Measurements from ENCODE around the gene CASTOR1. TPM values are rescaled to one million over a fixed set of nuclear protein-coding genes. Genes with fewer than 3 reads are reported as not detected.
A peak's percentile ranks its signal among the peaks of the same experiment; 100 is the strongest.

CASTOR1 gene
- total RNA-seq, 1 donor from 2014 or later, result 7.6 TPM

DNA sequence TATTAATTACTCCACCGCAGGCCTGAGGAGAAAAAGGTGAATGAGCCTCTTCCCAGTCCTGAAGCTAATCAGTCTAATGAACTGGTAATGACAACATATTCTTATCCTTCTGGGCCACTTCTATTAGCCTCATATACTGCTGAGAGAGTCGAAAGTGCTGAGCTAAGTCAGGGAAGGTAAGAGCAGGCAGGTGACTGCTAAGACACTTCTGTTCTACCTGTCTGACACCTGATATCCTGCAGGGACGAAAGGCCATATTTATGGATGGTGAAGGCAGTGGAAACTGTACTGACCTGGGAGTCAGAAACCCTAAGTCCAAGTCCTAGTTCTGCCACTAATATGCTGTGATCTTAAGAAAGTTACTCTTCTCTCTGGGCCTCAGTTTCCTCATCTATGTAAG lies 33.9 kb upstream of the CASTOR1 start:
- intact Hi-C loops (cut with micrococcal nuclease), result no loop called here
- ATAC-seq, result no peak
- no peak for DNase-seq

DNA sequence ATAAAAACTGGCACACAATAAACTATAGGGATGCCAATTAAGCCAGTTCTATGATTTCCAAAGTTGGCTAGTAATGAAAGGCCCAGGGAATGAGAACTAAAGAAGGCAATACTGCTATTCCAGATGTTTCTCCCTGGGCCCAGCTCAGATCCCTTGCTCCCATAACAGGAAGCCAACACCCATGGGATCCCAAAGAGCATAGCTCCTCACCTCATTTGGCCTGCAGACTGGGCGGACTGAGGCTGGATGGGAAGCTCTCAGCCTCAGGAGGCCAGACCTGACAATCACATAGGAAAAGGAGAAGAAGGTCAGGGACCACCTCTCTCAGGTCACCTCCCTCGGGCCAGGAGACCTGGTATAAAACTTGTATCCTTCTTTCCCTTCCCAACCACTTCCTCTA lies 32.2 kb upstream of the CASTOR1 start:
- ATAC-seq, result peak; percentile 36
- intact Hi-C loops (cut with micrococcal nuclease), result no loop called here

DNA sequence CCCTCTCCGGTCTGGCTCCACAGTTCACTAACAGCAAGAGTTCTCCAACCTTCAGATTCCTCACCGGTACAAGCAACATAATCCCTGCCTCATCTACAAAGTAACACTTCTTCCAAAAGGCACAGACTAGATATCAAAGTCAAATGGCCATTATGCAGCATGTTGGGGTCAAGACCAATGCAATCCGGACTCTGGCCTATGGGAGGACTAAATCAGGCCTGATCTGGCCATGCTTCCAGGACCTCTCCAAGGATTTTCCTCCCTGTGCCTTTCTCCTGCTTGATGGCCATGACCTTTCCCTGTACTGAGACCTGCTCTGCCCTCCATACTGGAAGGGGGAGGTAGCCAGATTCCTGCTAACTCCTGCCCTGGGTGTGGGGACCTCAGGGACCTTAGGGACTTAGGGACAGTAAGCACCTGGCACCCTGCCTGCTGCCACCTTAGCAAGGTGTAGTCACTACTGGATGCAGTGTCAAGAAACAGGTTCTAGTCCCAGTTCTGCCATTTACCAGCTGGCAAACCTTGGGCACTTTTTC lies 30.8 kb upstream of the CASTOR1 start:
- intact Hi-C loops (cut with micrococcal nuclease), result no loop called here

More for the DNA sequence above, 32.2 kb upstream of the CASTOR1 start:
- DNase-seq, result no peak

DNA sequence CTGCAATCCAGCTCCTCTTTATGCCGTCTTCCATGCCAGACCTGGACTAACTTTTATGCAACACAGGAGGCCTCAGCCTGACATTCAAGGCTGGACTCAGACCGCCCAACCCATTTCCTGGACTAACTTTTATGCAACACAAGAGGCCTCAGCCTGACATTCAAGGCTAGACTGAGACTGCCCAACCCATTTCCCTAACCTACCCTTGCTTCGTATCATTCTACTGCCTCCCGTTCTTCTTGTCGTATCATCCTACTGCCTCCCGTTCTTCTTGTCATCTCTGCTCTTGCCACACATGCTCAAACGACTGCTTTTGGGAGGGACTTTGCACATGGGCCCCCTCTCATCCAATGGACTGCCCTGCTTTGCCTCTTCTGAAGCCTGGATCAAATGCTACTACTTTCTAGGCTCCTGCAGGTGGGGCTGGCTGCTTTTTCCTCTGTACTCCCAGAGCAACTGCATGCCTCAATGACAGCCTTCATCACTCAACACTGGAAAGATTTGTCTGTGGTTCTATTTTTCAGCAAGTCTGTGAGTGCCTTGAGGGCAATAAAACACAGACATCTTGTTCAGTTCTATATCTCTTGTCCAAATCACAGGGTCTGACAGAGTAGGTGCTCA lies 29.6 kb upstream of the CASTOR1 start:
- ATAC-seq, result peak; percentile 29
- DNase-seq, result no peak
- intact Hi-C loops (cut with micrococcal nuclease), result no loop called here

More for the DNA sequence above, 30.8 kb upstream of the CASTOR1 start:
- ATAC-seq (no peak), DNase-seq (no peak)

DNA sequence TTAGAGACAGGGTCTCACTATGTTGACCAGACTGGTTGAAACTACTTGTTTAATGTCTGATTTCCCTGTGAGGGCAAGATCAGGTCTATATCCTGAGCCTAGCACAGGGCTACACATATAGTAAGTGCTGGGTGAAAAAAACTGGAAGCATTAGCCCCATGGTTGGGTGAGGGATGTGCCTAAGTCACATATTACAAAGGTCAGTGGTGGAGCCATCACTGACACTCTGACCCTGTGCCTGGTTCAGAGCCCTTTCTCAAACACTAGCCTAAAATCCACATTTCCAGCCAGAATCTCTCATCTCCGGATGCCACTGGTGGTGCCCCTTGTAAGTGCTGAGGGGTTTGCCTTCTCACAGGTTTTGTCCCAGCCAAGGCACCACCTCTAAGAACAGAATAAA lies 28.5 kb upstream of the CASTOR1 start:
- intact Hi-C loops (cut with micrococcal nuclease), result no loop called here
- ATAC-seq (no peak), DNase-seq (no peak)

DNA sequence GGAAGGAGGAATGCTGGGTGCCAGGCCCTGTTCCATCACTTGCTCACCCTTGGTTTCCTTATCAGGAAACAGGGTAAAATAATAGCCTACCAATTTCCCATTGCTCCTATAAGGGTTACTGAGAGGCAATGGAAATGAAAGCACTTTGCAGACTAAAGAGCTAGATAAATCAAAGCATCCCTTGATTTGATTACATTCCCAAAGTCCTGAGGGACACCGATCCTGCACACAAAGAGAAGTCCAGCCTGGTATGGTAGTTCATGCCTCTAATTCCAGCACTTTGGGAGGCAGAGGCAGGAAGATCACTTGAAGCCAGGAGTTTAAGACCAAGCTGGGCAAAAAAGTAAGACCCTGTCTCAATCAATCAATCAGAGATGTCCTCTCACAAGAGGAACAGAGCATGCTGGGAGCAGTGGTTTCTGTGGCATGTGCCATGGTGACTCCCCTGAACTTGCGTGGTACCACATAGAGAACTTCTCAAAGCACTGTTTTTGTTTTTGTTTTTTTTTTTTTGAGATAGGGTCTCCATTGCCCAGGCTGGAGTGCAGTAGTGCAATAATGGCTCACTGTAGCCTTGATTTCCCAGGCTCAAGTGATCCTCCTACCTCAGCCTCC lies 26.8 kb upstream of the CASTOR1 start:
- no peak for ATAC-seq
- DNase-seq, result no peak
- intact Hi-C loops (cut with micrococcal nuclease), result no loop called here

DNA sequence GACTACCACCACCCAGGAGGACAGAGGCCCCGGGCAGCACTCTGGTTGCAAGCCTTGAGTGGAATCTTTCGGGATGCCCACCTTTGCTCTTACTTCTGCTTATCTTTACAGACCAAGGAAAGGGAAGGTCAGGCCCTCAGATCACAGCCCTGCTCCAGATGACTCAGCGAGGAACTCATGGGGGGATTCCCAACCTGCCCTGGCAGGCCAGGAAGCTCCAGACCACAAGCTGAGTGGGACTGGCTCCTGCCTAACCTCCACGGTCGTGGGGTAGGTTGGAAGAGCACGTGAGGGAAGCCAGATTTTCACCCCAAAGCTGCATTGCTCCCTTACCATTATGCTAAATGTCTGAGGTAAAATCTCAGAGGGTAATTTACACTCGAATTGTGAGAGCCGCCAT lies 25.6 kb upstream of the CASTOR1 start:
- intact Hi-C loops (cut with micrococcal nuclease), result no loop called here
- DNase-seq (no peak), ATAC-seq (no peak)

DNA sequence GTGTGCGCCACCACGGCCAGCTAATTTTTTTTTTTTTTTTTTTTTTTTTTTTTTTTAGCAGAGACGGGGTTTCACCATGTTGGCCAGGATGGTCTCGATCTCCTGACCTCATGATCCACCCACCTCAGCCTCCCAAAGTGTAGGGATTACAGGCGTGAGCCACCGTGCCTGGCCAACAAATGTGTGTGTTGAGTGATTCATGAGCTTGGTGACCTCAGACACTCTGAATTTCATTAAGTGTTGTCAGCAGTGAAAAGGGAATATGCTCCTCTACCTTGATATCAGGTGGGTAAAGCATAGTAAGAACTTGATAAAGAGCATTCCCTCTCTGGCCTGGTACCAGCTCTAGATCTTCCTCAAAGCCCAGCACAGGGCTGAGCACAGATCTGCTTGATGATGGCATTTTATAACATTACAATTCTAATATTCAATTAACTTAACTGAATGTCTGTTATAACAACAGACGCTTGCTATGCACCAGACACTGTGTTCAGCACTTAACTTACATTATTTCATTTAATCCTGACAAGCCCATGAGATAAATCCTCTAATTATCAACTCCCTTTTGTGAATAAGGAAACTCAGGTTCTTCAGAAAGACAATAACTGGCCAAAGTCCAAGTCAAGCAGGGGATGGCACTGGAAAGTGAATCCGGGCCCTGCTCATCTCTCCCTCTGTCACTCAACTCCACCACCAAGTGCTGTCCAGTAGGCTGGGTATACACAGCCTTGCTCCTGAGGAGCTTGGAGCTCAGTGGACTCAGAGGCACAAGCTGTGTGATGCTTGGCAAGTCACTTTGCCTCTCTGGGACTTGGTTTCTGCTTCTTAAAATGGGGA lies 24.4 kb upstream of the CASTOR1 start:
- DNase-seq, result no peak
- intact Hi-C loops (cut with micrococcal nuclease), result no loop called here
- ATAC-seq, result no peak

DNA sequence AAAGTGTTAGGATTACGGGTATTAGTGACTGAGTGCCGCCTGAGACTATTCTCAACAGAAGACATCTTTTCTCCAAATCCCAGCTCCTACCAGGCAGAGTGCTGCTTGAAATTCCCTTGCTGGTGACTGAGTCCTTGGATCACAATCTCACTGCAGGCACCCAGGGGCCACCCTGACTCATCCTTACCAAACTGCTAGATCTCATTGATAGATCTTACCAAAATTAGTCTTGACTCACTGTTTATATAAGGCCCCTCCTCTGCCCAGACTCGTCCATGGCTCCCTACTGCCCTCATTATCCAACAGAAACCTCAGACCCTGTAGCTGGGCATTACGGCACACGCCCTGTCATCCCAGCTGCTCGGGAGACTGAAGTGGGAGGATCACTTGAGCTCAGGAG lies 22.7 kb upstream of the CASTOR1 start:
- intact Hi-C loops (cut with micrococcal nuclease), result no loop called here
- DNase-seq (no peak), ATAC-seq (no peak)

DNA sequence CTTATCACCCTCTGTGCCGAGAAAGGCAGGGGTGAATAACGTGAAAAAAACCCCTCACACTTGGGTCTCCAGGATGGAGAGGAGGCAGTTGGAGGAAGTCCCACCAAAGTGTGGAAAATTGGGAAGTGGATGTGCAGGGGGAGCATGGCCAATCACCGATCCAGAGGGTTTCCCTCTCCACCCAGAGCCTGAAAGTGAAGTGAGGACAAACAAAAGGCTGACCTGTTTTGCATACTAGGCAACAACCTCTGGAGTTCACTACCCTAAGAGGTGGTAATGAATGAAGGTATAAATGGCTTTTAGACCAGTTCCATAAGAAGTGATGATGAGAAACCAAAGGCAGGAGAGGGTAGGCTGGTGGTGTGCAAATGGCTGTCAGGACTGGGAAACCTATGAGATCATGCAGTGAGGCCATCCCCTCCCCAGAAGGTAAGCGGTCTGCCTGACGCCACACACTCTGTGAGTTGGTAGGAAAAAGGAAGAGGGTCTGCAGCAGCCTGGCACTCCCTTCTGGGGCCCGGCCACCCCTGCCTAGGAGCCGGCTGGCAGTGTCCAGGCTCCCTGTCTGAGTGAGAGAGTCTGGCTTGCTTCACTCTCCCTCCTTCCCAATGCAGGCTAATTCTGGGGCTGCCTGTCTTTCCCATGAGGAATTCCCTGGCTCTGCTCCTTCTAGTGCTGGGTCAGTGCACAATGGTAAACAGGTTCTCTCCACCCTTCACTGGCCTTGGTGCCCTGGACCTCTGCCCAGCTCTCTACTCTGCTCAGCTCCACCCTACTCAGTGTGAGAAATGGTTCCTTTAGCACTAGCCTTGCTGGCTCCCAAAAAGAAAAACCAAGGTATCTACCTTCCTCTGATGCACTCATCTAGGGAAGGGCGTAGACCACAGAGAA lies 21.8 kb upstream of the CASTOR1 start:
- ATAC-seq, result peak; percentile 94
- DNase-seq, result peak; percentile 84
- intact Hi-C loops (cut with micrococcal nuclease), result no loop called here

DNA sequence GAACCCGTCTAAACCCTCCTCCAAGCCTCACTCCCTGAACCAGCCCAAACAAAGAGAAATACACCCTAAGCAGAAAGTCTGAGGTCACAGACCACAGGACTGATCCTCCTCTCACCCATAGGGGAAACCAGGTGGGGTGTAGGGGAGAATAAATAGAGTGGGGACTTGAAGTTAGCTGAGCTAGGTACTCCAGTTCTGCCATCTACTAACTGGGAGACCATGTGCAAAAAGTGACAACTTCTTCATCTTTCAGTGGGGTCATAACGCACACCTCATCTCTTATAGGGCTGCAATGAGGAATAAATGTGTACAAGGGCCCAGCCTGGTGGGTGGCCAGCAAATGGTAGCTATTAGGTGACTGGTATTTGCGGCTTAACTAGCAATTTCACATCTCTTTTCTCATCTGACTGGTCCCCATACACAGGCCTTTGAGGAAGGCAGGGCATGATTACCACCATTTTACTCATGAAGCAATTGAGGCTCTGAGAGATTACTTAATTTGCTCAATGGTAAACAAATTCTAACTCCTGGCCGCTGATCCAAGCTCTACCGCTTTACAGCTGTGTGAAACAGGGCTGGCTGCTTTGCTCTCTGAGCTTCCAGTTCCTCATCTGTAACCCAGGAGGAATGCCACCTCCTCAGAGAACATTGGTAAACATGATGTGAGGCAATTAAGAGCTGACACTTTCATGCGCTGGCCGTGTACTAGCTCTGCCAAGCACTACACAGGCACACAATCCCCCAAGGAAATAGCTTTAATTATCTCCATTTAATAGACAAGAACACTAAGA lies 20.8 kb upstream of the CASTOR1 start:
- DNase-seq (no peak), ATAC-seq (peak; percentile 39)
- intact Hi-C loops (cut with micrococcal nuclease), result no loop called here

DNA sequence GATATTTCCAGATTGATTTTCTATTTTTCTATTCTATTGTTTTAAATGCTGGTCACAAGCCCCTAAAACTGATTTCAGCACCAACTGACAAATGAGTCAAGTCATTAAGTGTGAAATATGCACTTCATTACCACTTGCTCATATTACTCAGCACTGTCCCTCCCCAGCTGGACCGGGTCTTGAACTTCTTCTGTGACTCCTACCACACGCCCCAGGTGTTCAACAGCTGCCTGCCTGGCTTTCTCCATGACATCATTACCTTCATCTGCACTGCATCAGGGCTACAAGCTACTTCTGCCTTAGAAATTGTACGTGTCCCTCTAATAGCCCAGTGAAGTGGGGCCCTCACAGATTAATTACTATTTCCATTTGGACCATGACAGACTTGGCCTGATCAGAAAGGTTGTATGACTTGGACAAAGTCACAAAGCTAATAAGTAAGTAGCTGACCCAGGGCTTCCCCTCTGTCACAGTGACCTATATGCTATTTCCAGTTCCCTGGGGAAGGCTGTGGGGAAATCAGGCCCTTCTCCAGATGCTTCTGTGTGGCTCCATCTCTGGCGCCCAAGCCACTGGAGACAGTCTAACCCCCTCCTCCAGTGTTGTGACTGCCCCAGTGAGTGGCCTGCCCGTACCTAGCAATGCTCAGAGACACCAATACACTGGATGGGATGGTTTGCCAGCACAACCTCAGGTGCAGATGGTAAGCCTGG lies 19.4 kb upstream of the CASTOR1 start:
- intact Hi-C loops (cut with micrococcal nuclease), result no loop called here
- no peak for DNase-seq
- ATAC-seq, result no peak

DNA sequence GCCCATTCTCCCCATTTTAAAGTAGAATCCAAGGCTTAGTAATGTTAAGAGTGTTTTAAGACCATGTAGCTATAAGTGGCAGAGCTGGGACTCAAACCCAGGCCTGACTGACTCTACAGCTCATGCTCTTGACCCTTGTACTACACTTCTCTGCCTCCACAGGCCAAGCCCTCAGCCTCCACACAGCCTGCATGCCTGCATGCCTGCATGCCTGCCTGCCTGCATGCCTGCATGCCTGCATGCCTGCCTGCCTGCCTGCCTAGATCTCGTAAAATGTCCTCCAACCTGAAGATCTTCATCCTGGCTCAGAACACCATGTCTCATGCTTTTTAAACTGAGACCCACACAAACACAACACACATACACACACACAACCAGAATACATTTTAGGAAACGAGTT lies 18.8 kb upstream of the CASTOR1 start:
- intact Hi-C loops (cut with micrococcal nuclease), result no loop called here
- no peak for ATAC-seq
- DNase-seq, result no peak

DNA sequence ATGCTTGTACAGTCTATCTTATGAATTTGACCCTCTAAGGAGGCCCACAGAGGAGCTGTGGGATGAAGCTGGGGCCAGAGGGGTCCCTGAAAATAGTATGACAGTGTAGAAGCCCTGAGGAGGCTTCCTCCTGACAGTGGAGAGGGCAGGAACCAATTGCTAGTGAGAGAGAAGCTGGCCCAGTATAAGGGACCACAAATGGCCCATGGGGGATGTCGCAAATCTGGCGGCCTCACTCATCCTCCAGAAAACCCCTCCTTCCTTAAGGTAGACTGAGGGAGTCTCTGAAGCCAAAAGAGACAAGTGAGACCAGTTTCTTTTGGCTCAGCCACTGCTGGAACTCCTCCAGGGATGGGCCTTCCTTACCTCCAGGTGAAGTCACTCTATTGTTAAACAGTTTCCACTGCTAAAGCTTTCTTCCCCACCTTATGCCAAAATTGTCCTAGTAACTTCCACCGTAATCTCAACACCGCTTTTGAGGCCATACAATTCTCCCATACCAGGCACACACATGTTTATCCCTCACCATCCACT lies 17.8 kb upstream of the CASTOR1 start:
- DNase-seq (no peak), ATAC-seq (no peak)
- intact Hi-C loops (cut with micrococcal nuclease), result no loop called here

DNA sequence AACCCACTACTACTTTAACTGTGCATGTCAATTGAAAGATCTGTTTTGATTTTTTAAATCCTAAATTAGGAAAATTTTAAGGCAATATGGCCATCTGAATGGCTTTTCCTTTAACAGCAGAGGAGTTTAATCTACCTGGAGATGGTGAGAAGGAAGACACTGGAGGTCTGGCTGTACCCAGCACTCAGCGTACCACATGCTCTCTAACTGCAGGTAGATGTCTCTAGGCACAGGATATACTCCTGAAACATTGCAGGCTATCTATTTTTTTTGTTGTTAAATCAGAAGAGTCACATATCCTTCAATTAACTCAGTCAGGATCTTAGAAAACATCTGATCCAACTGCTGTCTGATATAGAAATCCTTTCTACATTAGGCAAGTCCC lies 17.3 kb upstream of the CASTOR1 start:
- intact Hi-C loops (cut with micrococcal nuclease), result no loop called here
- ATAC-seq, result no peak
- no peak for DNase-seq

DNA sequence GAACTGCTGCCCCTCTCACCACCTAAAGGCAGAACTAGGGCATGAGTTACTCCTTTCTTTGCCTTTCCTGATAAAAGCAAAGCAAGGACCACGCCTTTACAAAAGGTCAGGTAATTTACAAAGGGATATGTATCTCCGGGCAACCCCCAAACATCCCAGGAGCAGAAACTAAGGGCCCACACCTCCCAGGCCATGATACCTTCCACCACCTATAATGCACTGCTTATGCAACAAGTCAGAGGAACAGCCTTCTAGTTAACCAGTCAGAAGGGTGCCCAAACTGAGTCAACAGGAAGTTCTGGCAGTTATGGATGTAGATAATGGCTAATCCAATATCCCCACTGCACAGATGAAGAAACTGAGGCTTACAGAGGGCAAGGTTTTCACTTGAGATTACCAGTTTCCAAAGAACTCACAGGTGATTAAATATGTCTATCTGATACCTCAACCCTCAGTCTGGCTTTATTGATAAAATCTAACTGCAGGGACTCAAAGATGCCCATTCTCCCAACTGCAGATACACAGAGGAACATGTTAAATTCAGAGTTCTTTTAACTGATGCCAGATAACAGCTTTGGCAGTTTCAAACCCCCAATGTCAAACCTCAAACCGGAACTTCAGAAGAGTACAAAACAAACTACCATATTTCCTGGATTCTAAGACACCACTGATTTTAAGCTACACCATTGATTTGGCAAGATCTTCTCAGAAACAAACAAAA lies 16.8 kb upstream of the CASTOR1 start:
- intact Hi-C loops (cut with micrococcal nuclease), result no loop called here
- no peak for ATAC-seq
- DNase-seq, result no peak

DNA sequence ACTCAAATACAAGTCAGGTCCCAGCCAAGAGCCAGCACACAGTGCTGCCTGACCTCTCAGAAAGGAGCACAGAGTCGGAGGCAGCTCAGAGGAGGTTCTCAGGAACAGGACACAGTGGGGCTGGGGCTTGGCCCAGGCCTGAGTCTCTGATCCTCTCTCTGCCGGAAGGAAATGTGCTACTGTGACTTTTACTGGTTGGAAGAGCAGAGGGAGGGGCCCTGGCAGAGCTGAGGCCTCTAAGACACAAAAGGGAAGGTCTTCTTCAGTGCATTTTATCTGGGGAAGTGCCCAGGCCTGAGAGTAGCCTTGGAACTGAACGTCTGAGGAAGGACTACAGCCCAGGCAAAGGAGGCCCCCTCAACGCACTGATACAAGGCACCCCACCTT lies 16.2 kb upstream of the CASTOR1 start:
- DNase-seq, result peak; percentile 84
- intact Hi-C loops (cut with micrococcal nuclease), result no loop called here
- ATAC-seq, result peak; percentile 81
